HepG2 (cell line): ENCODE data around the gene UBE2B. TPM values are rescaled to one million over a fixed set of nuclear protein-coding genes. Genes with fewer than 3 reads are reported as not detected.

Experiments used
- ARID3A ChIP-seq: IDR thresholded peaks from 2 replicates; pipeline ENCODE4 v1.6.1; 2012; ENCODE audit warnings: low read depth, low read length, improper control_type of control experiment
- CREB1 ChIP-seq, 2 experiments: fragments of 450-650 bp in 1 of 2; IDR thresholded peaks; 2 replicates each; pipeline ENCODE4 v1.6.1; 2016 to 2017; ENCODE audit warnings: control low read depth in 1 of 2, mild to moderate bottlenecking in 1 of 2, missing compliant biosample characterization in 1 of 2, missing genetic modification characterization in 1 of 2
- CSRNP2 ChIP-seq: sonication (generic); formaldehyde crosslinking; conservative IDR thresholded peaks from 2 replicates; pipeline ENCODE4 v1.8.0; 2022; ENCODE audit warnings: low read depth, missing genetic modification reagents
- ETV6 ChIP-seq: sonication (generic); formaldehyde crosslinking; conservative IDR thresholded peaks from 2 replicates; pipeline ENCODE4 v1.4.0; 2020; ENCODE audit warnings: missing genetic modification reagents
- FLYWCH1 ChIP-seq: sonication (generic); formaldehyde crosslinking; IDR thresholded peaks from 2 replicates; pipeline ENCODE4 v1.8.1; 2023; ENCODE audit warnings: mild to moderate bottlenecking, missing genetic modification reagents
- JARID2 ChIP-seq: sonication (generic); formaldehyde crosslinking; IDR thresholded peaks from 2 replicates; pipeline ENCODE4 v1.8.1; 2023; ENCODE audit warnings: missing genetic modification reagents, inconsistent platforms; ENCODE audit not compliant: insufficient replicate concordance
- MATR3 ChIP-seq: sonication (generic); formaldehyde crosslinking; IDR thresholded peaks from 2 replicates; pipeline ENCODE4 v1.4.0; 2020; ENCODE audit warnings: missing genetic modification reagents
- MIXL1 ChIP-seq: IDR thresholded peaks from 2 replicates; pipeline ENCODE4 v1.6.1; 2016
- PHF21A ChIP-seq: sonication (generic); formaldehyde crosslinking; IDR thresholded peaks from 2 replicates; pipeline ENCODE4 v1.5.0; 2020; ENCODE audit warnings: mild to moderate bottlenecking, missing genetic modification reagents
- PLSCR1 ChIP-seq: sonication (generic); formaldehyde crosslinking; IDR thresholded peaks from 2 replicates; pipeline ENCODE4 v1.5.0; 2020; ENCODE audit warnings: missing genetic modification reagents, mild to moderate bottlenecking, borderline replicate concordance
- PRPF4 ChIP-seq: fragments of 200-400 bp; formaldehyde crosslinking; IDR thresholded peaks from 2 replicates; pipeline ENCODE4 v1.6.1; 2016; ENCODE audit warnings: low read length, low read depth; ENCODE audit not compliant: poor library complexity, severe bottlenecking
- RFX5 ChIP-seq: IDR thresholded peaks from 2 replicates; pipeline ENCODE4 v1.6.1; 2011; ENCODE audit warnings: low read depth, low read length, improper control_type of control experiment
- SOX6 ChIP-seq, 2 experiments: fragments of 450-650 bp in 1 of 2; sonication (generic) in 1 of 2; formaldehyde crosslinking in 1 of 2; IDR thresholded peaks; 2 replicates each; pipeline versions ENCODE4 v1.4.0 to v1.6.1; 2017 to 2020; ENCODE audit warnings: antibody characterized with exemption in 1 of 2, mild to moderate bottlenecking in 1 of 2, missing genetic modification reagents in 1 of 2
- U2AF2 ChIP-seq: fragments of 200-400 bp; formaldehyde crosslinking; IDR thresholded peaks from 2 replicates; pipeline ENCODE4 v1.6.1; 2017; ENCODE audit warnings: low read depth, mild to moderate bottlenecking, low read length
- ZBTB20 ChIP-seq: sonication (generic); formaldehyde crosslinking; IDR thresholded peaks from 2 replicates; pipeline ENCODE4 v1.8.1; 2023; ENCODE audit warnings: missing genetic modification reagents, low read depth, mild to moderate bottlenecking, borderline replicate concordance
- ZFP41 ChIP-seq: sonication (generic); formaldehyde crosslinking; IDR thresholded peaks from 2 replicates; pipeline ENCODE4 v1.4.0; 2020; ENCODE audit warnings: mild to moderate bottlenecking, missing genetic modification reagents, borderline replicate concordance
- ZNF260 ChIP-seq: sonication (generic); formaldehyde crosslinking; IDR thresholded peaks from 2 replicates; pipeline ENCODE4 v1.4.0; 2020; ENCODE audit warnings: missing genetic modification reagents, low read depth, mild to moderate bottlenecking, borderline replicate concordance
- ZNF350 ChIP-seq: sonication (generic); formaldehyde crosslinking; IDR thresholded peaks from 2 replicates; pipeline ENCODE4 v1.4.0; 2020; ENCODE audit warnings: mild to moderate bottlenecking, low read depth, missing genetic modification reagents, borderline replicate concordance
- ZNF878 ChIP-seq: sonication (generic); formaldehyde crosslinking; IDR thresholded peaks from 2 replicates; pipeline ENCODE4 v1.8.1; 2023; ENCODE audit warnings: mild to moderate bottlenecking, missing genetic modification reagents, moderate library complexity
- polyA plus RNA-seq, 8 experiments: library from polyadenylated mRNA; depleted of rRNA in 3 of 8; stranded (reverse) in 7 of 8; unstranded in 1 of 8; fragments of >200 nt; fragmentation: Illumina TruSeq in 4 of 8; extraction: Trizol in 4 of 8; gene quantifications; 2 replicates each; pipeline versions ENCODE4 v1.2.1 to v1.2.3, GENCODE V29; 2011 to 2016; ENCODE audit warnings: low read depth in 4 of 8, missing spikeins in 1 of 8, mixed read lengths in 1 of 8; ENCODE audit not compliant: insufficient read depth in 1 of 8
- total RNA-seq, 5 experiments: library from RNA; depleted of rRNA; stranded (reverse); fragments of >200 nt; fragmentation: Illumina TruSeq; extraction: Trizol; gene quantifications; 2 replicates each; pipeline ENCODE4 v1.2.3, GENCODE V29; 2016; ENCODE audit warnings: low read depth in 1 of 5
- TF ChIP-seq, protein P1 (sequence below): sonication (generic); formaldehyde crosslinking; IDR thresholded peaks from 2 replicates; pipeline ENCODE4 v1.8.0; 2022; ENCODE audit warnings: missing genetic modification reagents, mild to moderate bottlenecking, borderline replicate concordance
- TF ChIP-seq, protein P2 (sequence below): IDR thresholded peaks from 2 replicates; pipeline ENCODE4 v1.6.1; 2016; ENCODE audit warnings: low read depth

The UBE2B gene
- total and polyA plus RNA-seq, 2 of the 13 experiments (the other 11 are each of a cell fraction or from before 2014, with no cell fraction given), result 25.2 to 56.0 TPM

- TF ChIP-seq ZBTB20 (peak; percentile 74), ZNF878 (CRISPR knock-in tag) (no peak), PLSCR1 (CRISPR knock-in tag) (no peak), PHF21A (CRISPR knock-in tag) (peak; percentile 88), FLYWCH1 (CRISPR knock-in tag) (no peak), PRPF4 (no peak), JARID2 (no peak), RFX5 (no peak; the same call in 1 of the 2 replicates), ZFP41 (CRISPR knock-in tag) (no peak; the same call in 1 of the 2 replicates), CREB1 (IDR thresholded peaks at IDR 0.05) (0 out of 2 replicates have a peak, but pooled peaks have one; percentile 37), CREB1 (CRISPR knock-in tag; IDR thresholded peaks at IDR 0.05) (no peak), ETV6 (CRISPR knock-in tag) (peak; percentile 88), ZNF260 (peak; percentile 80; the same call in 1 of the 2 replicates), ZNF350 (CRISPR knock-in tag) (peak; percentile 89), SOX6 (IDR thresholded peaks at IDR 0.05) (no peak), SOX6 (CRISPR knock-in tag; IDR thresholded peaks at IDR 0.05) (peak; percentile 85), ARID3A (no peak), U2AF2 (no peak), MIXL1 (peak; percentile 82; the same call in 1 of the 2 replicates), MATR3 (CRISPR knock-in tag) (no peak), CSRNP2 (CRISPR knock-in tag) (0 out of 2 replicates have a peak, but pooled peaks have one; percentile 33)
- TF ChIP-seq, protein P1, sequence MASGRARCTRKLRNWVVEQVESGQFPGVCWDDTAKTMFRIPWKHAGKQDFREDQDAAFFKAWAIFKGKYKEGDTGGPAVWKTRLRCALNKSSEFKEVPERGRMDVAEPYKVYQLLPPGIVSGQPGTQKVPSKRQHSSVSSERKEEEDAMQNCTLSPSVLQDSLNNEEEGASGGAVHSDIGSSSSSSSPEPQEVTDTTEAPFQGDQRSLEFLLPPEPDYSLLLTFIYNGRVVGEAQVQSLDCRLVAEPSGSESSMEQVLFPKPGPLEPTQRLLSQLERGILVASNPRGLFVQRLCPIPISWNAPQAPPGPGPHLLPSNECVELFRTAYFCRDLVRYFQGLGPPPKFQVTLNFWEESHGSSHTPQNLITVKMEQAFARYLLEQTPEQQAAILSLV, result peak; percentile 94
- TF ChIP-seq, protein P2, sequence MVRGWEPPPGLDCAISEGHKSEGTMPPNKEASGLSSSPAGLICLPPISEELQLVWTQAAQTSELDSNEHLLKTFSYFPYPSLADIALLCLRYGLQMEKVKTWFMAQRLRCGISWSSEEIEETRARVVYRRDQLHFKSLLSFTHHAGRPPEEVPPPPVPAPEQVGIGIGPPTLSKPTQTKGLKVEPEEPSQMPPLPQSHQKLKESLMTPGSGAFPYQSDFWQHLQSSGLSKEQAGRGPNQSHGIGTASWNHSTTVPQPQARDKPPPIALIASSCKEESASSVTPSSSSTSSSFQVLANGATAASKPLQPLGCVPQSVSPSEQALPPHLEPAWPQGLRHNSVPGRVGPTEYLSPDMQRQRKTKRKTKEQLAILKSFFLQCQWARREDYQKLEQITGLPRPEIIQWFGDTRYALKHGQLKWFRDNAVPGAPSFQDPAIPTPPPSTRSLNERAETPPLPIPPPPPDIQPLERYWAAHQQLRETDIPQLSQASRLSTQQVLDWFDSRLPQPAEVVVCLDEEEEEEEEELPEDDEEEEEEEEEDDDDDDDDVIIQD (CRISPR knock-in tag), result peak; percentile 60; the same call in 1 of the 2 replicates
Measured at GRCh38 chr5:134411546-134412266, 40.3 kb downstream of the UBE2B start, which contains the start of gene CDKN2AIPNL (continued).
